IPS DF 6.9 (cell line): ENCODE results near the gene KIR2DL3.
"Not testable (repeated sequence)": the region's sequence is repeated elsewhere in the genome, so short reads cannot be mapped to it uniquely, and the experiment has no call there.

Source experiments
- DNase-seq: peaks from one replicate; pipeline ENCODE4 v3.0.0-alpha.2; 2013; ENCODE audit warnings: low read depth, low spot score
- H3K27ac ChIP-seq: one replicate; pipeline ENCODE4 v1.5.1; 2013; ENCODE audit warnings: low read length, control low read depth
- H3K27me3 ChIP-seq: 2 replicates; pipeline ENCODE4 v1.6.1; 2013; ENCODE audit warnings: mild to moderate bottlenecking, low read length; ENCODE audit not compliant: control insufficient read depth, insufficient read depth
- H3K36me3 ChIP-seq: 2 replicates; pipeline ENCODE4 v1.6.1; 2013; ENCODE audit warnings: low read length; ENCODE audit not compliant: control insufficient read depth, insufficient read depth
- H3K4me1 ChIP-seq: 2 replicates; pipeline ENCODE4 v1.6.1; 2013; ENCODE audit warnings: low read length; ENCODE audit not compliant: control insufficient read depth, insufficient read depth
- H3K4me3 ChIP-seq: 2 replicates; pipeline ENCODE4 v1.5.1; 2013; ENCODE audit warnings: mild to moderate bottlenecking, low read length
- H3K9me3 ChIP-seq: 2 replicates; pipeline ENCODE4 v1.6.1; 2013; ENCODE audit warnings: low read length, inconsistent platforms; ENCODE audit not compliant: control insufficient read depth, insufficient read depth
- WGBS: extraction: QIAGEN DNeasy Blood & Tissue Kit; methylation state at CpG from one replicate; pipeline ENCODE4 v1.1.7; 2013; ENCODE audit warnings: mixed read lengths, missing lambda C conversion rate; ENCODE audit not compliant: insufficient read length, insufficient coverage; 5-methylcytosine and 5-hydroxymethylcytosine counted together

The KIR2DL3 gene

GRCh38 chr19:54738306-54738705 lies at the start of gene KIR2DL3:
Gene KIR2DL3 (plus strand): TSS chr19:54738513. CDS start chr19:54738546, 33 bp downstream.
- peaks cover 21% of the 10 kb centered on the region for H3K9me3 ChIP-seq
- H3K4me3 ChIP-seq, H3K27me3 ChIP-seq, H3K27ac ChIP-seq, DNase-seq, H3K4me1 ChIP-seq, H3K36me3 ChIP-seq: not testable (repeated sequence)
- WGBS, result no CpG with 5 or more reads among the region's 16 CpGs

DNA sequence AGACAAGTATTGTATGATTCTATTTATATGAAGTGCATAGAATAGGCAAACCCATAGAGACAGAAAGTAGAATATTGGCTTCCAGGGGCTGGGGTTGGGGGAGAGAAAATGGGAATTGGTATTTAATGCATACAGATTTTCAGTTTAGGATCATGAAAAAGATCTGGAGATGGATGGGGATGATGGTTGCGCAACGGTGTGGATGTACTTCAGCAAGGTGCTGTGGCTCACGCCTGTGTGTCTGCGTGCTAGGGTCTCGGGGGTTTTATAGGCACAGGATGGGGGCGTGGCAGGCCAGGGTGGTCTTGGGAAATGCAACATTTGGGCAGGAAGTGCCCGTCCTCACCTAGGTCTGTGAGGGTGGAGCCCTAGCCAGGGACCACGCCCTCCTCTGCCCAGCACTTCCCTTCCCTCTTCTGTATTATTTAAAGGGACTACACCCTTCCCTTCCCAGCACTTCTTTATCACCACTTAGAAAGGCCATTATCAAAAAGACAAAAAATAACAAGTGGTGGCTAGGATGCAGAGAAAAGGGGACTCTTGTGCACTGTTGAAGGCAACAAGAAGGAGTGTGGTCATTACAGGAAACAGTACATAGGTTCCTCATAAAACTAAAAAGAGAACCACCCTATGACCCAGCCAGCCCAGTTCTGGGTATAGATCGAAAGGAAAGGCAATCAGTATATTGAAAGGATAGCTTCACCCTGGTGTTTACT lies 46.6 kb upstream of the KIR2DL3 start:
- Histone ChIP-seq H3K4me1 (no peaks in the 10 kb centered on the region), H3K27me3 (no peaks in the 10 kb centered on the region), H3K27ac (no peak overlapping the region), H3K36me3 (no peaks in the 10 kb centered on the region), H3K9me3 (peaks cover 6% of the 10 kb centered on the region), H3K4me3 (no peak overlapping the region)
- WGBS, result no CpG with 5 or more reads among the region's 9 CpGs
- DNase-seq, result no peak

GRCh38 chr19:54692298-54692615 lies 46.1 kb upstream of the KIR2DL3 start:
- DNase-seq, result no peak
- WGBS, result no CpG with 5 or more reads among the region's 4 CpGs
- Histone ChIP-seq H3K36me3 (no peaks in the 10 kb centered on the region), H3K9me3 (peaks cover 7% of the 10 kb centered on the region), H3K27me3 (no peaks in the 10 kb centered on the region), H3K27ac (no peak overlapping the region), H3K4me3 (no peak overlapping the region), H3K4me1 (no peaks in the 10 kb centered on the region)

DNA sequence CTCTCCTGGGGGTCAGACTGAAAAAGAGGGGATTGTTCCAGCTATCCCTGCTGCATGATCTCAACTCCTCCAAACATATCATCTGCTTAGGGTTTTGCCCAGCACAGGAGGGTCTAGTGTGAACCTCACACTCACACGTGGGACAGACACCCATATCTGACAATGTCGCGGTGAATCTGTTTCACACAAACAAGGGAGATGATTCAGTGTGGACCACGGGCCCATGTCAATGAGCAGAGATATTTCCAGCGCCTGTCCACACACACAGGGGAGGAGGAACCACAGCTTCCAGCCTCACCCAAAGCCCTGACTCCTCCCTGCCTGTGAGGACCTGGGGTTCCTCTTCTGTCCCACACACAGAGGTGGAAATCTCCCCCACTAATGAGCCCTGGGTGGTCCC lies 43.7 kb upstream of the KIR2DL3 start:
- H3K36me3 ChIP-seq, result no peaks in the 10 kb centered on the region
- H3K27me3 ChIP-seq, result no peaks in the 10 kb centered on the region
- no peak overlapping the region for H3K27ac ChIP-seq
- H3K9me3 ChIP-seq, result peaks cover 7% of the 10 kb centered on the region
- H3K4me1 ChIP-seq, result no peaks in the 10 kb centered on the region
- H3K4me3 ChIP-seq, result no peak overlapping the region
- DNase-seq, result no peak
- no CpG with 5 or more reads among the region's 5 CpGs for WGBS

DNA sequence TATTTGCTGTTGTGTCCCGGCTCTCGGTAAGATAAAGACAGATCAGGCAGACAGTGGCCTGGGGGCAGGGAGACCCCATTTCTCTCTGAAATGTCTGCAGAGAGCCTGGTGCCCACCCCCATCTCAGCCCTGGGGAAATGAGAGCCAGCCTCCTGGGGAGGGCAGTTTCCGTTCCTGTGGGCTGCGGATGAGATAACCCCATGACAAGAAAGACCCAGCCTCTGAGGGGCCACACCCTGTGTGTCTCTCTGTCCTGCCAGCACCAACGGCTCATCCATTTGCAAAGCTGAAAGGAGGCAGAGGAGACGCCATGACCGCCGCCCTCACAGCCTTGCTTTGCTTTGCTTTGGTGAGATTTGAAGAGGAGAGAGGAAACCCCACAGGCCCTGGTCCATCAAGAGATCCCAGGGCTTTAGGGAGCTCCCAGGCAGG lies 42.2 kb upstream of the KIR2DL3 start:
- Histone ChIP-seq H3K27ac (no peak overlapping the region), H3K27me3 (no peaks in the 10 kb centered on the region), H3K4me3 (no peak overlapping the region), H3K36me3 (no peaks in the 10 kb centered on the region), H3K9me3 (peaks cover 11% of the 10 kb centered on the region), H3K4me1 (no peaks in the 10 kb centered on the region)
- no peak for DNase-seq
- WGBS, result no CpG with 5 or more reads among the region's 8 CpGs

- no peak overlapping the region for H3K4me3 ChIP-seq
- no peaks in the 10 kb centered on the region for H3K27me3 ChIP-seq
- H3K27ac ChIP-seq, result no peak overlapping the region
- no peaks in the 10 kb centered on the region for H3K4me1 ChIP-seq
- no peaks in the 10 kb centered on the region for H3K36me3 ChIP-seq
- WGBS, result no CpG with 5 or more reads among the region's 2 CpGs
- H3K9me3 ChIP-seq, result peaks cover 11% of the 10 kb centered on the region
- DNase-seq, result no peak
Observed at GRCh38 chr19:54696766-54697165, 41.5 kb upstream of the KIR2DL3 start.

GRCh38 chr19:54697716-54698115 lies 40.6 kb upstream of the KIR2DL3 start:
- not testable (repeated sequence) for DNase-seq, H3K27me3 ChIP-seq, H3K4me3 ChIP-seq, H3K4me1 ChIP-seq, H3K36me3 ChIP-seq, H3K9me3 ChIP-seq, H3K27ac ChIP-seq
- WGBS, result no CpG with 5 or more reads among the region's 13 CpGs

DNA sequence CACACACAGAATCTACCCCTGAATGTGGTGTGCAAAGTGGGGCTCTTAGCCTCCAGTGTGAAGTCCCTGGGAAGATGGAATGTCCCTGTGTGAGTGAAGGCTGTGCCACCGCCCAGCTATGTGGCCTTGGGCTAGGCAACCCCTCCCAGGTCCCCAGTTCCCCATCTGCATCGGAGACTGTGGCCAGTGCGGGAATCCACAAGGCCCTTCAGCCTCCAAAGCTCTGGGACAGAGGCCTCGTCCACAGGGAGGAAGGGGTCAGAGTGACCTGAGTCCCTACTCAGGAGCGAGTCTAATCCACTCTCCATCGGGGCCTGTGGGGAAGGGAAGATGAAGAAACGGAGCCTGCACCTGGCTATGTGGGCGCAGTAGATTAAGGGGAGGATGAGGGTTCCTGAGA lies 33.4 kb upstream of the KIR2DL3 start:
- Histone ChIP-seq H3K27ac (no peak overlapping the region), H3K27me3 (no peaks in the 10 kb centered on the region), H3K9me3 (peaks cover 20% of the 10 kb centered on the region), H3K4me1 (no peaks in the 10 kb centered on the region), H3K4me3 (no peak overlapping the region), H3K36me3 (no peaks in the 10 kb centered on the region)
- DNase-seq, result no peak
- no CpG with 5 or more reads among the region's 8 CpGs for WGBS

DNA sequence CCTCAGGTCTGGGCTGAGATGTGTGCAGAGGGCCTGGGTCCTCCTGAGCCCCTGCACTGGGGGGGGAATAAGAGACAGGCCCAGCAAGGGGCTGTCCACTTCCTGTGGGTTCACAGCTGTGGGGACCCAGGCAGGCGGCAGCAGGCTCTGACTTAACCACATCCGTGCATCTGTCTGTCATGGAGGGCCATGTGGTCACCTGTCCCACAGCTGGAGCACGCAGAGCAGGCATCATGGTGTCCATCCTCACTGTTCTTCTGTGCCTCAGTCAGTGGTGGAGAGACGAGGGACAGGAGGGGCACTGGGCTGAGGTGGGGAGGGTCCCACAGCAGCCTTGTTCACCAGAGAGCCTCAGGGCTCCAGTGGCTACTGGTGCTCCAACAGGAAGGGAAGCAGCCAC lies 30.4 kb upstream of the KIR2DL3 start:
- no CpG with 5 or more reads among the region's 4 CpGs for WGBS

DNA sequence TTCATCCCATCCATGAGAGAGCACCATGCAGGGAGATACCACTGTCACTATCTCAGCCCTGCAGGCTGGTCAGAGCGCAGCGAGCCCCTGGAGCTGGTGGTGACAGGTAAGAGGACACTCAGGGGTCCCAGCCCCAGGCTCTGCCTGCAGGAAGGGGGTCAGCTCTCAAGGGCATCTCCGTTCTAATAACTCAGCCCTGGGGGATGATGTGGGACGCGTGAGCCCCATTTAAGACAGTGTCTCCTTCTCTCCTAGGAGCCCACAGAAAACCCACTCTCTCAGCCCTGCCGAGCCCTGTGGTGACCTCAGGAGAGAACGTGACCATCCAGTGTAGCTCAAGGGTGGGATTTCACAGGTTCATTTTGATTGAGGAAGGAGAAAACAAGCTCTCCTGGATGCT lies 29.5 kb upstream of the KIR2DL3 start:
- Histone ChIP-seq H3K9me3 (peaks cover 15% of the 10 kb centered on the region), H3K27me3 (no peaks in the 10 kb centered on the region), H3K4me1 (no peaks in the 10 kb centered on the region), H3K27ac (no peak overlapping the region), H3K36me3 (no peaks in the 10 kb centered on the region), H3K4me3 (no peak overlapping the region)
- no peak for DNase-seq
- WGBS, result no CpG with 5 or more reads among the region's 7 CpGs

More for the DNA sequence above, 30.4 kb upstream of the KIR2DL3 start:
- no peak overlapping the region for H3K4me3 ChIP-seq
- no peaks in the 10 kb centered on the region for H3K27me3 ChIP-seq
- no peaks in the 10 kb centered on the region for H3K4me1 ChIP-seq
- H3K9me3 ChIP-seq, result peaks cover 20% of the 10 kb centered on the region
- no peak overlapping the region for H3K27ac ChIP-seq
- DNase-seq, result no peak
- no peaks in the 10 kb centered on the region for H3K36me3 ChIP-seq

DNA sequence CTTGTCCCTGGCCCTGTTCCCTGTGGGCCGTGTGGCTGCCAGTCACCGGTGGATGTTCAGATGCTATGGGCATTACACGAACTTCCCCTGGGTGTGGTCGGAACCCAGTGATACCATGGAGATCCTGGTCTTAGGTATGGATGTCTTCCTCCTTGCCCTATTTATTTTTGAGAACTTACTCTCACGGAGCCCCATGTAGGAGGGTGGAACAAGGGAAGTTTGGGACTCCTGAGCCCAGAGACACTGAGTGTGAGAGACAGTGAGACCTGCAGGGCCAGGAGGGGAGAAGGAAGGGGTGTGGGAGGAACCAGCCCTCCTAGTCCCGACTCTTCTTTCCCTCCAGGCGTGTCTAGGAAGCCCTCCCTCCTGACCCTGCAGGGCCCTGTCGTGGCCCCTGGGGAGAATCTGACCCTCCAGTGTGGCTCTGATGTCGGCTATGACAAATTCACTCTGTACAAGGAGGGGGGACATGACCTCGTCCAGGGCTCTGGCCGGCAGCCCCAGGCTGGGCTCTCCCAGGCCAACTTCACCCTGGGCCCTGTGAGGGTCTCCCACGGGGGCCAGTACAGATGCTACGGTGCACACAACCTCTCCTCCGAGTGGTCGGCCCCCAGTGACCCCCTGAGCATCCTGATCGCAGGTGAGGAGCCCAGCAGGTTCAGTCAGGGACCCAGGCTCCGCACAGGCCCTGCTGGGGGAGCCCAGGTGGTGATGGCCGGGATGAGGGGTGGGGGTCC lies 28.9 kb upstream of the KIR2DL3 start:
- Histone ChIP-seq H3K4me1 (no peaks in the 10 kb centered on the region), H3K27me3 (no peaks in the 10 kb centered on the region), H3K27ac (no peak overlapping the region), H3K9me3 (peaks cover 10% of the 10 kb centered on the region), H3K4me3 (no peak overlapping the region), H3K36me3 (no peaks in the 10 kb centered on the region)
- WGBS, result no CpG with 5 or more reads among the region's 18 CpGs
- no peak for DNase-seq
